ENCODE measurements around the gene CFL2.

DNA sequence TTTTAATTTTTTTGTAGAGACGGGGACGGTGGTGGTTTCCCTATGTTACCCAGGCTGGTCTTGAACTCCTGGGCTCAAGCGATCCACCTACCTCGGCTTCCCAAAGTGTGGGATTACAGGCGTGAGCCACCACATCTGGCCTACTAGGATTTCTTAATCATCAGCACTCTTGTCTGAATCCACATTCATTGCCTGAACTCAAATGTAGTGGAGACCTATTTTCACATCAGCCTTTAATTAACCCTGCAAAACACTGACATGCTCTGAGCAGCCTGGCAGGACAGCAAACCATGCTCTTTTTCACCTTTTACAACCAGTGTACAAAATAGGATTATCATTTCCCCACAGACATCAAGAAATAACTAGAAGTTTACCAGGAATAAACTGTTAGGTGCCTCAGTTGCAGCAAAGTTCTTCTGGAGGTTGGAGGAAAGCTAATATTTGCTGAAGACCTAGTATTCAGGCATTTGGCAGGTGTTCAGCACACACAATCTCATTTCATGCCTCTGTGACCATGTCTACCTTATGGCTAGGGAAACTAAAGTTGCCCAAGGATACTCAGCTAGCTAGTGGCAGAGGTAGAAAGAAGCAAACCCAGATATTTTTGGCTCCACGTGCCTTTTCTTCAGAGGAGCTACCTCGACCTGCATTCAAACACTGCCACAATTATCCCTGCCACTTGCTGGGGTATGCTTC, 37.7 kb downstream of the CFL2 start:
- TF ChIP-seq, protein P1, sequence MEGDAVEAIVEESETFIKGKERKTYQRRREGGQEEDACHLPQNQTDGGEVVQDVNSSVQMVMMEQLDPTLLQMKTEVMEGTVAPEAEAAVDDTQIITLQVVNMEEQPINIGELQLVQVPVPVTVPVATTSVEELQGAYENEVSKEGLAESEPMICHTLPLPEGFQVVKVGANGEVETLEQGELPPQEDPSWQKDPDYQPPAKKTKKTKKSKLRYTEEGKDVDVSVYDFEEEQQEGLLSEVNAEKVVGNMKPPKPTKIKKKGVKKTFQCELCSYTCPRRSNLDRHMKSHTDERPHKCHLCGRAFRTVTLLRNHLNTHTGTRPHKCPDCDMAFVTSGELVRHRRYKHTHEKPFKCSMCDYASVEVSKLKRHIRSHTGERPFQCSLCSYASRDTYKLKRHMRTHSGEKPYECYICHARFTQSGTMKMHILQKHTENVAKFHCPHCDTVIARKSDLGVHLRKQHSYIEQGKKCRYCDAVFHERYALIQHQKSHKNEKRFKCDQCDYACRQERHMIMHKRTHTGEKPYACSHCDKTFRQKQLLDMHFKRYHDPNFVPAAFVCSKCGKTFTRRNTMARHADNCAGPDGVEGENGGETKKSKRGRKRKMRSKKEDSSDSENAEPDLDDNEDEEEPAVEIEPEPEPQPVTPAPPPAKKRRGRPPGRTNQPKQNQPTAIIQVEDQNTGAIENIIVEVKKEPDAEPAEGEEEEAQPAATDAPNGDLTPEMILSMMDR (IDR thresholded peaks at IDR 0.05; ENCODE audit: insufficient read depth, low read depth, low read length), result no peak
- TF ChIP-seq EZH2 (IDR thresholded peaks at IDR 0.05; ENCODE audit: insufficient read depth, low read length), result no peak

Data from astrocyte (in vitro differentiated cells and primary cell).